HG03342 (cell line): Measurements from ENCODE around the gene PPM1L.

Experiments used
- ATAC-seq: cut with Tn5 transposase; IDR thresholded peaks from one replicate; pipeline ENCODE4 v1.9.1; 2021; ENCODE audit warnings: mild to moderate bottlenecking, moderate library complexity; ENCODE audit not compliant: unreplicated experiment

The PPM1L gene

DNA sequence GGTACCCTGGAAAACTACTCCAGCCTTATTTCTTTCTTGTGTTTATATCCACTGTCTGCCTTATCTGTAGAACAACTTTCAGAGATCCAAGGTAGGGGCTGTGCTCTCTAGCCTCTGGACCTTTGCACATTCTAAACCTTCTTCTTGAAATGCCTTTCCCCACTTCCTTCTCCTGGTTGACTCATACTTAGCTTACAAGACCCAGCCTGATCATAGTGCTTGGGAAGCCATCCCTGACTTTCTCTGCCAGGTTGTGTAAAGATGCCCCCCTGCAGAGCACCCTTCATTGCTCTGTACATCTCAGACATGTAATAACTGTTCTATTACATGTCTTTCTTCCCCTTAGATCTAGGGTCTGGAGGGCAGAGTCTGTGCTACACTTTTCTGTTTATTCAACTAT is 50.1 kb downstream of the PPM1L start:
- ATAC-seq: no peak

DNA sequence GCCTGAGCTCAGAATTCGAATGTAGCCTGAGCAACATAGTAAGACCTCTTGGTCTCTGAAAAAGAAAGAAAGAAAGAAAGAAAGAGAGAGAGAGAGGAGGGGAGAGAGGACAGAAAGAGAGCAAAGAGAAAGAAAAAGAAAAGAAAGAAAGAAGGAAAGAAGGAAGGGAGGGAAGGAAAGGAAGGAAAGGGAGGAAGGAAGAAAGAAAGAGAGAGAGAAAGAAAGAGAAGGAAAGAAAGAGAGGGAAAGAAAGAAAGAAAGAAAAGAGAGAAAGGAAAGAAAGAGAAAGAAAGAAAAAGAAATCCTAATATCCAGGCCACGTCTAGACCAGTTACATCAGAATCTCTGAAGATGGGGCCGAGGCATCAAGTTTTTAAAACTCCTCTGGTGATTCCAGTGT is 50.7 kb downstream of the PPM1L start:
- no peak for ATAC-seq

DNA sequence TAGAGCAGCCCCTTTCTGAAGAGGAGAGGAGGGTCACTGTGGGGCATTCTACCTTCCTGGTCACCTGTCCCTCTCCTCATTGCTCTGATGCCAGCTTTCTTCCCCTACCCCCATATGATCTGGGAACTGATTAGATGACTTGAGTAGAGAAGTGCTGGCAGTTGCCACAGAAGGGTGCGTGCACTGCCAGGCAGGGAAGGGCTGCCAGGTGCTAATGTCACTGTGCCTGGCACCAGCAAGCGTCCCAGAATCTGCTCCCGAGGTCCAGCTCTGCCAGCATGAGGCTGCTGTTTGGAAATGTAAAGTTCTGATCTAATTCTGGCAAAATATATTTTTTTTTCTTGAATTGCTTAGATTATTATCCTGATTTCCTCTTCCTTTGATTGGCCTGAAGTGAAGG is 52.8 kb downstream of the PPM1L start:
- ATAC-seq: no peak

DNA sequence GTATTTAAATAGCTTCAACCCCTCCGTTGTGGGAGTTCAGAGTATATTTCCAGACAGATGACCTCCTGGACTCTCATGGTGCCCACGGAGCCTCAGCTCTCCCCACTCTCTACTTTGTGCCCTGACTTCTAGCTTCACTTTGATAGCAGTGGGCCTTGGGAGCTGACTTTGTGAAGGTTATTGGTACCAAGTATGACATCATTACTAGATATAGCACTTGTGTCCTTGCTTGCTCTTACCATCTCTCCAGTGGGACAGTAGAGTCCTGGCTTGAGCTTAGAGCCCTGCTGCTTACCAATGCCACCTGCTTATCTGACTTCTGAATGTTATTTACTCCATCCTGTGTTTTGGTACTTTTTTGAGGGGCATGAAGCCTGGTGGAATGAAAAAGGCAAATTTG is 53.4 kb downstream of the PPM1L start:
- no peak for ATAC-seq

DNA sequence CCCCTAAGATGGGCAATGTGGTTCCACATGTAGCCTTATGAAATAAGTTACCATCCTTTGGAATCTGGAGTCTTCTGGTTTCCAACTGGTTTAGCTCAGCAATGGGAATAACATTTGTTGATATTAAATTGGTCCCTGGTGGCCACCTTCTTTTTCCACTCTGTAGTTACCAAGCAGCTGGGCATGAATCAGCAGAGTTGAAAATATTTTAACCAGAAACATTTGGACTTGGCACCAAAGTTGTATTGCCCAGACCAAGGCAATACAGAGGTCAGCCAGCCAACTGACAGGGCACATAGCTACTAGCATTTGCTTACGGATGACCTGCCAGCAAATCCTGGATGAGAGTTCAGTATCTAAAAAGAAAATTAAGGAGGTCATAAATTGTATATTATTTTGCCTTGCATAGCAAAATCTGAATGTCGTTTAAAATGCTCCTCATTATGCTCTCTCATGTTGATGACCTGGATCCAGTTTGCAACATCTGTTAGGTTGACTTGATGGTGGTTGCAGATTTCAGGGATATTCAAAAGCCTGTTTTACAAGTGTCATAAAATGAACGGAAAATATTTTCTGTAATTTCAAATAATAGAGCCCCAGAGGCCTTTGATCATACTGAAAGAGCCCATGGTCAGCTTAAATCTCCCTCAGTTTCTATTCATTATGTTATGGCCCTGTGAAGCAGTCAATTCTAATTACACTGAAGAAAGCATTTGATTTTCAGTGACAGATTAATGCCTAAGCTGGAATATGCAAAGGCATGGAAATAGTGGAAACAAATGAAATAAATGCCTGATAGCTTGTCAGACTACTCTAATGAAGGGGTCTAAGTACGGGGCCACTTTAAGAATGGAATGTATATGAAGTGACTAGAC is 54.6 kb downstream of the PPM1L start:
- ATAC-seq: no peak

DNA sequence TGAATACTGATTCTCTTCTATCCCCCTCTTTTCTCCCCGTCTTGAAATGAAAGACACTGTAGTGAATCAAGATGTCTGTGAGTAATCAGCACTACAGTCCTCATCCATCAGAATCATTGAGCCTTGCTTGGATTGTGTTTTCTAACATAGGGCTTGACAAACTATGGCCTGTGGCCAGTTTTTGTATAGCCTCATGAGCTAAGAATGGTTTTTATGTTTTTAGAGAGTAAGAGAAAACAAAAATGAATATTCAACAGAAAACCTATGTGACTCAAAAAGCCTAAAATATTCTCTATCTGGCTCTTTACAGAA is 55.2 kb downstream of the PPM1L start:
- ATAC-seq: no peak

DNA sequence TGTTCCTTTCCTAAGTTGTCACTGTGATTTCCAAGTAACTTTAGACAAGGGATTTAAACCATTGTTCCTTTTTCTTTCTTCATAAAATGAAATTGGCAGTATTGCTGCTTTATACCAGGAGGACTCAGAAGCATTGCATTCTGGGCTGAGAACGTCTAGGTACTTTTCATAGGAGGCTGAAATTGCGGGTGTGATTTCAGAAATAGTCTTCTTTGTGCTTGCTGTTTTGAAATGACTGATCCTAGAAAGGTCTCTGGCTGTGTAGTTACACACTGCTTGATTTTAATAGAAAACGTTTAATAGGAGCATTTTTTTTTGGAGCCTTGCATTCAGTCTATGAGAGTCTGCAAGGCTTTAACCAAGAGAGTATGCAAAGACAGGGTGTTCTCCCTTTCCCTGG is 56.3 kb downstream of the PPM1L start:
- ATAC-seq: no peak

DNA sequence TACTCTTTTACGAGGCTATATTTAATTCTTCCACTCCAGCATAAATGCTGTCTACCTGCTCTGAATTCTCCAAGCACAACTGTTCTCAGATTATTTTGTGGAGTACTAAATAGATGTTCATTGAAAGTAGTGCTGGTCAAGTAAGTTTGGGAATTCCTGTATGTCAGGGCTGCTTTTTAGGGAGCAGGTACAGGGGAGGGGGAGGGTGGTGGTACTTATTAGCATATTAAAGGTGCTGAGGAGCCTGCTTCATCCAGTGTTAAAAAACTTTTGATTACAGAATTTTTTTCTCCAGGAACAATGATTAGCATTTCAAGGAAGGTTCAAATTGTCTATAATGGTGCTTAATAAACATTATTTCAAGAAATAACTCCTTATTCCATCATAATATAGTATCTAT is 59.2 kb downstream of the PPM1L start:
- no peak for ATAC-seq

DNA sequence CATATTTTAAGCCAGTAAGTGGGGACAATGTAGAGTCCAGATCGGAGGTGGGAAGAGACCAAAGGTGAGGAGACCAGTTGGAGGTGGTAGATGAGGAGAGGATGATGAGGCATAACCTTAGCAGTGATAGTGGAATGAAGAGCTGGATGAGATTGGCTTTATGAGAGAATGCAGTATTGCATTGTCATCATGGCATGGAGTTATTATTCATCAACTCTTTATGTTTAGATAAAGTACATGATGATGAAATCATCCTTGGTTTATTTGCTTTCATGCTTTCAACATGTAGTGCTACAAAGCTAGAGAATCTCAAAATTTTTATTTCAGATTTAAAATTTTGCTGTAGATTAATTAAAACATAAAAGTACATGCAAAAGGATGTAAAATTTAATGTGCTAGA is 64.0 kb downstream of the PPM1L start:
- no peak for ATAC-seq

DNA sequence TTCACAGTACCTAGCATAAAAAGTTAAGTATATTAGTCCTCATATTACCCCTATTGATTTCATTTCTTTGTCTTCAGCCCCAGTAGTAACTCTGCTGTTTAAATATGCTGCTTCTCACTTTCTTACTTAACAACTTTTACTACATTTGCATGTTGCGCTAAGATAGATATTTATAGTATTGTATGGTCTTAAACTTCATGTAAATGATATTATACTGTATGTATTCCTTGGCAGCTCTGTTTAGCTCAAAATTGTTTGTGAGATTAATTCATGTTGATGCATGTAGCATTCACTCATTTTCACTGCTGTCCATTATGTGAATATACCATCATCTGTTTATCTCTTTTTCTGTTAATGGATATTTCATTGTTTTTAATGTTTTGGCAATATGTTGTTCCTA is 64.4 kb downstream of the PPM1L start:
- no peak for ATAC-seq

DNA sequence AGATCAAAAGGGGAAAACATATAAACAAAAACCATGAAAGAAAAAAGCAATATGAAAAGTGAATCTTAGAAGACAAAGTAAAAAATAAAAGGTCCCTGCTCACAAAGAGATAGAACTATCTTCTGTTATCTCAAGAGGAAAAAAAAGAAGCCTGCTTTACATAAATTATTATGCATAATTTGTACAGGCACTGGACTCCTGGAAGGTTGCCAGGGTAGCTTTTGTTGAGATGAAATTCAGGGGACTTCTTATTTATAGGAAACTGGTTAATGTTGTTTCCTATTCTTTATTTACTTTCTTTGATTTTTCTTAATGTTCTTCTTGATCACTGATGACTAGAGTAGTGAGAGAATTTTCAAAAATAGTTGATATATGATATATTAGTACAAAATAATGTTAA is 66.9 kb downstream of the PPM1L start:
- ATAC-seq: no peak

DNA sequence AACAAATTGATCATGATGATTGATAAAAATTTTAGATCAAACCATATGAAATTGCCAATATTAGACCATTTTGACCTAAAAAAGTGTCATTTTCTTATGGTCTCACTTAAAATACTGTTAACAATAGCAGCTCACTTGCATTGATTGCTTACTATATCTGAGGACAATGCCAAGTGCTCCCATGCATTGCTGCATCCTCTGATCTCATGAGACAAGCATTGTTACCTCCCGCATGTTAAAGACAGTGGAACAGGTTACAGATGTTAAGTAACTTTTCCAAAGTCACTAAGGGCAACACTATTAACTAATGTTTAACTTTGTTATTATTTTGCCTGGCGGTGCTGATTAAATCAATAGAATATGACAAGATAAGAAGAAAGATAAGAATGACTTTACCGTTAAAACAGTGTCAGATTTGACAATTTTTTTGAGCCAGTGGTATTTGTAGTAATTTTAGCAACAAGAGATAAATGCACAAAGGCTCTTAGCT is 69.3 kb downstream of the PPM1L start:
- ATAC-seq: no peak

DNA sequence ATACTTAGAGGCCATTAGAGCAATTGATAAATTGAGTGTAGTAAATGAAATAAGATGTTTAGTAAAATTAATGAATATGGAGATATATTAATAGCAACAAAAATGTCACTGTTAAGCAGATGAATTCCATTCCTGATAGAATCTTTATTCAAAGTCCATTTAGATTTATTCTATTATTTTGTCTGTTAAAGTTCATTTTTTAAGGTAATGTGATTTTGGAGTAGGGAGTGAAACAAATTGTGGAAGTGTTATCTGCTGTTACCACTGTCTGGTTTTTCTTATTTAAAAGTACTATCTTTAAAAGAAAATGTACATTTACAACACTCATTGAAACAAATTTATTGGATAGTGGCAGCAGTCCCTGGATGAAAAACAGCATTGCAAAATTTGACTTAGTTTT is 70.4 kb downstream of the PPM1L start:
- ATAC-seq: no peak

DNA sequence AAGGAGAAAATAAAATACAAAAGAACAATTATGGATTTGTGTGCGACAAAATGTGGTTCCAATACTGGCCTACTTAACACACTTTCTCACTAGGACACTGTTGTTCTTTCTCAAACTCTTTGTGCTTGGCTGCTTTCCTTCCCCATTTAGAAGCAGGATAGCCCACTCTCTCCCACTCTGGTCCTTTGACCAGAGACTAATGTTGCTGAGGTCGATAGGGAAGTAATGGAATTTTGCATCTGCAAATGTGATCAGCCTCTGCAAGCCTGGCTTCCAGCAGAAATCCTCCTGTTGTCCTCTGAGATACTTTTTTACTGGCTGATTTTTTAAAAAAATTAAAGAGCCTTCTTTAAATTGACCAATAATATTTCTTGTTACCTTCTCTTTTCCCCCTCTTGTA is 71.0 kb downstream of the PPM1L start:
- no peak for ATAC-seq

DNA sequence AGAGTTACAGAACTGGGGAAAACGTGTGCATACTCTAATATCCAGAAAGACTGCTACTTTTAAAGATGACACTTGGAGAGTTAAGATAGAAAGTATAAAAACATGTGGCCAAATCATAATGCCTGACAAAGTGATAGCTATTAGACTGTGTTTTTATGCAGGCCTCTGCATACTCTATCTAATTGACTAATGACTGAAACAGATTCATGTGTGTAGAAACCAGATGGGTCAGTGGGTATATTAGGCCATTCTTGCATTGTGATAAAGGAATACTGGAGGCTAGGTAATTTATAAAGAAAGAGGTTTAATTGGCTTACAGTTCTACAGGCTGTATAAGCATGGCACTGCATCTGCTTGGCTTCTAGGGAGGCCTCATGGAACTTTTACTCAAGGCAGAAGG is 71.5 kb downstream of the PPM1L start:
- no peak for ATAC-seq

DNA sequence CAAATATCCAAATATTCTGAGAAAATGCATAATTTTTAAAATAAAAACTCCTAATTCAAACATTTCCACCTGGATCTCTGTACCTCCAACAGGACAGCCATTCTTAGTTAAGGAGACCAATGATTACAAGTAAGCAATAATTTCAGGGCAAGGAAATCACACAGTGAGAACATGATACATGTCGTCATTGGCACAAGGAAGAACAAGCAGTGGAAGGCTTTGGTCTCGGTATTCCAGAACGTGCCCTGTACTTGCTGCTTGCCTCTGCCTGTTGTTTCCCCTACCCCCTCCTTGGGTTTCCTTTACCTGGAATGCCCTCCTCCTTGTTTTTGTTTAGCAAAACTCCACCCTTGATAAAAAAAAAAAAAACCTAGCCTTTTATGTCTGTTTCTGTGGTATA is 72.8 kb downstream of the PPM1L start:
- no peak for ATAC-seq

DNA sequence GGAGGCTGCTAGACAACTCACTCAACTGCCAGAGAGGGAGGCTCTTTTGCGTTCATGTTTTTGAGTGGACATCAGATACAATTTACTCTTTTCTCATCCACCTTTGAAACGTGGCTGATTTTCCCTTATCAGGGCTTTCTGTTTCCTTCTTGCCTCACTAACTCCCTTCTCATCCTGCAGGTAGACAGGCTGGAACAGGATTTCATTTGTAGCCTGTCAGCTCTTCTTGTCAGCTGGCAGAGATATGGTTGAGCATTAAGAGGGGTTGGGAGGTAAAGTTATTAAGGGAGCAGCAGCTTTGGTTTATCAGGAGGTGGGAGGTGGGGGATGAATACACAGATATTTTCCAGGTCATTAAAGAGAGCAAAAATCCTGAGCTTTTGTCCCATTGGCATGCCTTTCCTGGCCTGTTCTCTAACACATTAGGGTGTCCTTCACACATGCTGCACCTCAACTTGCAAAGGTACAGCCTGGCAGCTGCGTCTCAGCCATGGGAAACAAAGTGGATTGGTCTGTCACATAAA is 73.5 kb downstream of the PPM1L start:
- no peak for ATAC-seq

DNA sequence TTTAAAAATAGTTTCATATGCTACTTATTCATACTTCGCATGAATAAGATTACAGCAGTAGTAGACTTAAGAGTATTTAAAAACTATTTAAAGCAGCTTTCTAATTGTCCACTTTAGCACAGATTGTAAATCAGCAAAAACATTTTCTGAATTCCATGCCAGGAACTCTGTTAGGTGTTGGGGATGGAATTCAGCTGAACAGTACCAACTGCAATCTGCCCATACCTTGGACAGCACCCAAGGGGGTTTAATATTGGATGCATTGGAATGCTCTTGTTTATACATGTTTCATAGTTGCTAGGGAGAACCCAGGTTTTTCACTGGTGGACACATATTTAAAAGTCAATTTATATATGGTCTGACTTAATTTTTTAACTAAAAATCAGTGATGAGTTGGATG is 74.8 kb downstream of the PPM1L start:
- ATAC-seq: no peak

DNA sequence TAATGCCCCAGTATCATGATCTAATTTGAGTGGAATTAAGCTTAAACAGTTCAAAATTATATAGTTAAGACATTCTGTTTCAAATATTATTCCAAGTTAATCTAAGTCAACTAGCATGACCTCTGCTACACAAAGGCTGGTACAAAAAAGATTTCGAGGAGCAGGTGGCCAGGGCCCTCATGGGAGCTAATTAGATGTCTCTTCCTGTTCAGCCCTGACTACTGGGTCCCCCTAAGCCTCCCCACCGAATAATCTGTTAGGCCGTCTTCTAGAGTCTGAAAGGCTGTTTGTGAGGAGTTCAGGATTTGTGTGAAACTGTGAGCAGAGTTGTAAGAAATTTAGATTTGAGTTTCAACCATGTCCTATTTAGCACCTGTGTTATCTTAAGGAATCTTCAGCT is 75.4 kb downstream of the PPM1L start:
- no peak for ATAC-seq

DNA sequence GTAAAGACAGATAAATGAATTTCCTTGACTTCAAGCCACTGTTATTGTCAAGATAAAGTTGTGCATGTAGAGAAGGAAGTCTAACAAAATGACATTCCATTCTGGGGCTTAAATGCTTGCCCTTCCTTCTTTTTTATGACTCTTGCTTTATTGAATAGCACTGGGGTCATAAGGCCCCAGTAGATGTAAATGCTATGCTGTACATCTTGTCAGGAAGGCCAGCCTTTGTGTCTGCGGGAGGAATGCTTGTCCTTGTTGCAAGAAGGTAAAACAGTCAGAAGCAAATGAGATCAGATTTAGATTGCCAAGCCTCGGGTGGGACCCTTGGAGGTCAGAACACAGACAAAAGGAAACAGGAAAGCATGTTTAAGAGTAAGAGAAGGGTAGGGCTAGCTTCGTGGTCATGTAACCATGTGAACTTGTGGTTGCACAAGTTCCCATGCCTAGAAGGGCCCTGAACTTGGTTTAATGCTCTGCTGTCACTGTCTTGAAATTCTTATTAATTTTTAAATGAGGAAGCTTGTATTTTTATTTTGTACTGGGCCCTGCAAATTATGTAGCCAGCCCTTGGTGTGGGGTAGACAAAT is 81.5 kb downstream of the PPM1L start:
- no peak for ATAC-seq

DNA sequence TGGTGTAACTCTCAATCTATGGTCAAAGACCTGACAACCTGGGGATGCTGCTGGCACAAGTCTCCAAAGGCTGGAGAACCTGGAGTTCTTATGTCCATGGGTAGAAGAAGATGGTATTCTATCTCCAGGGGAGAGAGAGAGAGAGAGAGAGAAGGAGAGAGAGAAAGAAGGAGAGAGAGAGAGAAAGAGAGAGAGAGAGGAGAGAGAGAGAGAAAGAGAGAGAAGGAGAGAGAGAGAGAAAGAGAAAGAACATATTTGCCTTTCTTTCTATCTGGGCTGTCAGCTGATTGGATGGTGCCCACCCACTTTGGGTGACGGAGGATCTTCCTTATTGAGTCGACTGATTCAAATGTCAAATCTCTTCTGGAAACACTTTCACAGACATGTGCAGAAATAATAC is 84.6 kb downstream of the PPM1L start:
- no peak for ATAC-seq

DNA sequence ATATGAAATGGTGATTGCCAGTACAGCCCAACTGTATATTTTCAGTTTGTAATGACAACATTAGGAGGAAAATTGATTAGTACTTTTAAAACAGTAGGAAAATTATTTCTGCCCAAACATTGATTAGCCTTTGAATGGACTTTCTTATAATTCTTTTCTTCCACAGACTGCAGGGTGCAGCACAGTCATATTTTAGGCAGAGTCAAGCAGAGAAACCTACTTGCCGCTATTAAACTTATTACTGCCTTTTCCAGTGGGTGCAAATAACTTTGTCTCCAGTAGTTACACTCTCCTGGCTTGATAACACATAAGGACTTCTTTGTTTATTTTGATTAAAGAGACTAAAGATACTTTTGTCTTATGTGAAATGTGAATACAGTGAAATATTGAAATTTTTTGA is 85.4 kb downstream of the PPM1L start:
- ATAC-seq: no peak
